ENCODE results near the gene ZNF302. TPM values are rescaled to one million over a fixed set of nuclear protein-coding genes. Genes with fewer than 3 reads are reported as not detected.
A peak's percentile ranks its signal among the peaks of the same experiment; 100 is the strongest.

The ZNF302 gene
- total RNA-seq, 1 experiment from 2014 or later, result 23.2 TPM

GRCh38 chr19:34673590-34673989, 3.9 kb upstream of the ZNF302 start:
- TF ChIP-seq, protein P1, sequence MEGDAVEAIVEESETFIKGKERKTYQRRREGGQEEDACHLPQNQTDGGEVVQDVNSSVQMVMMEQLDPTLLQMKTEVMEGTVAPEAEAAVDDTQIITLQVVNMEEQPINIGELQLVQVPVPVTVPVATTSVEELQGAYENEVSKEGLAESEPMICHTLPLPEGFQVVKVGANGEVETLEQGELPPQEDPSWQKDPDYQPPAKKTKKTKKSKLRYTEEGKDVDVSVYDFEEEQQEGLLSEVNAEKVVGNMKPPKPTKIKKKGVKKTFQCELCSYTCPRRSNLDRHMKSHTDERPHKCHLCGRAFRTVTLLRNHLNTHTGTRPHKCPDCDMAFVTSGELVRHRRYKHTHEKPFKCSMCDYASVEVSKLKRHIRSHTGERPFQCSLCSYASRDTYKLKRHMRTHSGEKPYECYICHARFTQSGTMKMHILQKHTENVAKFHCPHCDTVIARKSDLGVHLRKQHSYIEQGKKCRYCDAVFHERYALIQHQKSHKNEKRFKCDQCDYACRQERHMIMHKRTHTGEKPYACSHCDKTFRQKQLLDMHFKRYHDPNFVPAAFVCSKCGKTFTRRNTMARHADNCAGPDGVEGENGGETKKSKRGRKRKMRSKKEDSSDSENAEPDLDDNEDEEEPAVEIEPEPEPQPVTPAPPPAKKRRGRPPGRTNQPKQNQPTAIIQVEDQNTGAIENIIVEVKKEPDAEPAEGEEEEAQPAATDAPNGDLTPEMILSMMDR (IDR thresholded peaks at IDR 0.05; ENCODE audit: unreplicated experiment), result no peak
- Mint-ChIP-seq H3K36me3 (ENCODE audit: insufficient read depth, unreplicated experiment) (peaks cover 20% of the 10 kb centered on the region), H3K27me3 (ENCODE audit: unreplicated experiment) (no peaks in the 10 kb centered on the region), H3K9me3 (ENCODE audit: low read depth, unreplicated experiment) (peaks cover 5% of the 10 kb centered on the region), H3K4me3 (ENCODE audit: low read depth, unreplicated experiment) (no peak overlapping the region), H3K4me1 (ENCODE audit: low read depth, unreplicated experiment) (no peaks in the 10 kb centered on the region), H3K27ac (ENCODE audit: unreplicated experiment) (no peak overlapping the region)
- CTCF ChIA-PET, result no interaction called here
- intact Hi-C loops (cut with micrococcal nuclease; ENCODE audit: unreplicated experiment), result no loop called here
- no peak for DNase-seq
- no TSS peak for BruUV-seq (replicated peaks)

DNA sequence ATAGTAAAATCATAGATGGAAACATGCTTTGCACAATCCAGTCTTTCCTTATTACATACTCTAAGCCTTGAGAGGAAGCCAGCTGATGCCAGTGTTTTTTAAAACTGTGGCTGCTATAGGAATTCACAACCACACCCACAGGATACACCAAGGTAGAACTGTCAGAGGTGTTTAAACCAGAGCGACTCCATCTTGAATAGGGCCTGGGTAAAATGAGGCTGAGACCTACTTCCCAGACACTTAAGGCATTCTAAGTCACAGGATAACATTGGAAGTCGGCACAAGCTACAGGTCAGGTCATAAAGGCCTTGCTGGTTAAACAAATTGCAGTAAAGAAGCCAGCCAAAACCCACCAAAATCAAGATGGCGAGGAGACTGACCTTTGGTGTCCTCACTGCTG, 2.2 kb upstream of the ZNF302 start:
- TF ChIP-seq, protein P1 (IDR thresholded peaks at IDR 0.05; ENCODE audit: unreplicated experiment), result no peak
- peaks cover 34% of the 10 kb centered on the region for H3K36me3 Mint-ChIP-seq (ENCODE audit: insufficient read depth, unreplicated experiment)
- peaks cover 7% of the 10 kb centered on the region for H3K4me1 Mint-ChIP-seq (ENCODE audit: low read depth, unreplicated experiment)
- no peak overlapping the region for H3K27ac Mint-ChIP-seq (ENCODE audit: unreplicated experiment)
- peaks cover 12% of the 10 kb centered on the region for H3K9me3 Mint-ChIP-seq (ENCODE audit: low read depth, unreplicated experiment)
- CTCF ChIA-PET, result interaction anchor here (1.3 kb wide), 1 partner anchor 8 kb away, joined by 3 read pairs; no protein-coding TSS in a partner anchor
- no peak overlapping the region for H3K4me3 Mint-ChIP-seq (ENCODE audit: low read depth, unreplicated experiment)
- BruUV-seq (replicated peaks), result no TSS peak
- no peaks in the 10 kb centered on the region for H3K27me3 Mint-ChIP-seq (ENCODE audit: unreplicated experiment)
- DNase-seq, result no peak
- intact Hi-C loops (cut with micrococcal nuclease; ENCODE audit: unreplicated experiment), result no loop called here

DNA sequence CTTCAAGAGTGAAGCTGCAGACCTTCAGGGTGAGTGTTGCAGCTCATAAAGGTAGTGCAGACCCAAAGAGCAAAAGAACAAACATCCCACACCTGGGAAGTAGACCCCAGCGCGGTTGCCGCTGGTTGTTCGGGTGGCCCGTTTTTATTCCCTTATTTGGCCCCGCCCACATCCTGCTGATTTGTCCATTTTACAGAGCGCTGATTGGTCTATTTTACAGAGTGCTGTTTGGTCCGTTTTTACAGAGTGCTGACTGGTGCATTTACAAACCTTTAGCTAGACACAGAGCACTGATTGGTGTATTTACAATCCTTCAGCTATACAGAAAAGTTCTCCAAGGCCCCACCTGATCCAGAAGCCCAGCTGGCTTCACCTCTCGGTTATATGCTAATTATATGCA, 1.6 kb upstream of the ZNF302 start:
- Mint-ChIP-seq H3K9me3 (ENCODE audit: low read depth, unreplicated experiment) (peaks cover 17% of the 10 kb centered on the region), H3K4me3 (ENCODE audit: low read depth, unreplicated experiment) (no peak overlapping the region), H3K36me3 (ENCODE audit: insufficient read depth, unreplicated experiment) (peaks cover 37% of the 10 kb centered on the region), H3K4me1 (ENCODE audit: low read depth, unreplicated experiment) (peaks cover 7% of the 10 kb centered on the region), H3K27me3 (ENCODE audit: unreplicated experiment) (no peaks in the 10 kb centered on the region), H3K27ac (ENCODE audit: unreplicated experiment) (no peak overlapping the region)
- CTCF ChIA-PET, result interaction anchor here (1.3 kb wide), 1 partner anchor 9 kb away, joined by 3 read pairs; no protein-coding TSS in a partner anchor
- TF ChIP-seq, protein P1 (IDR thresholded peaks at IDR 0.05; ENCODE audit: unreplicated experiment), result no peak
- no TSS peak for BruUV-seq (replicated peaks)
- no peak for DNase-seq
- intact Hi-C loops (cut with micrococcal nuclease; ENCODE audit: unreplicated experiment), result no loop called here

DNA sequence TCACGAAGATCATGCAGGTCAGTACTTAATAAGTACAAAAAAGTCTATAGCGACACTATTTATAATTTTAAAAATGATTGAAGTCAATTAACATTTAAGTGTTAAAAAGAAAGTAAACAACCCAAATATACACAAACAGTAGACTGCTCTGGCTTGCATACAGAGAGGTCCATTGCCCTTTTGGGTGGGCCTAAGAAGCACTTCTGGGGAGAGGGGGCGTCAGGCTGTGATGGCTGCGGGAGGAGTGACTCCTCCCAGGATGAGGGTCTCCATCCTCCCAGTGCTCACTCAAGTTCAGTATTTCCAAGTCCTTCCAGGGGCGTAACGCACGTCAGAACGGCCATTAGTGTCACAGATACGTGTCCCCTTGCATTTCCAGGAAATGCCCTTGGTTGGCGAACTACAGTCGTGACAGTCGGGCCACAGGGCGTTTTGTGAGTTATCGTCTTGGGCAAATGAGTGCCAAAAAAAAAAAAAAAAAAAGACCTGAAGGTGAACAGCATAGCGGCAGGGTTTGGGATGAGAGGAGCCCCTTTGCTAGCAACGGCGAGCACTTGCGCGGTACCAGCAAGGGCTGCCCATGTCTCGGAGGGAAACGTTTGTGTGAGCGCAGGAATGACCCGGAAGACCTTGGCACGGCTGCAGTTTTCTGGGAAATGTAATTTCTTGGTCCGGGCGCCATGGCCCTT, 637 bp upstream of the ZNF302 start, which contains the start of gene SCGB2B2:
Gene SCGB2B2, minus strand, starts transcription at position 463 of the 689 bp plus-strand sequence. CDS start 82,596 bp downstream, outside the sequence.
- peaks cover 38% of the 10 kb centered on the region for H3K36me3 Mint-ChIP-seq (ENCODE audit: insufficient read depth, unreplicated experiment)
- H3K4me1 Mint-ChIP-seq (ENCODE audit: low read depth, unreplicated experiment), result peaks cover 7% of the 10 kb centered on the region
- DNase-seq, result no peak
- H3K4me3 Mint-ChIP-seq (ENCODE audit: low read depth, unreplicated experiment), result peak within 1 kb of the TSS; percentile 90
- peak within 1 kb of the TSS; percentile 99 for H3K27ac Mint-ChIP-seq (ENCODE audit: unreplicated experiment)
- CTCF ChIA-PET, result interaction anchor here (0.6 kb wide), 1 partner anchor 263 kb away, joined by 5 read pairs; no protein-coding TSS in a partner anchor
- H3K9me3 Mint-ChIP-seq (ENCODE audit: low read depth, unreplicated experiment), result peaks cover 17% of the 10 kb centered on the region
- H3K27me3 Mint-ChIP-seq (ENCODE audit: unreplicated experiment), result no peaks in the 10 kb centered on the region
- TF ChIP-seq, protein P1 (IDR thresholded peaks at IDR 0.05; ENCODE audit: unreplicated experiment), result no peak
- intact Hi-C loops (cut with micrococcal nuclease; ENCODE audit: unreplicated experiment), result no loop called here
- TSS peak; percentile 52 for BruUV-seq (replicated peaks)
